ENCODE results near the gene ATP5F1D. TPM values are rescaled to one million over a fixed set of nuclear protein-coding genes. Genes with fewer than 3 reads are reported as not detected.
A peak's percentile ranks its signal among the peaks of the same experiment; 100 is the strongest.

ATP5F1D gene
- total and polyA plus RNA-seq, 2 of the 13 experiments (the other 11 are each of a cell fraction or from before 2014, with no cell fraction given) = 39.4 to 78.7 TPM

DNA sequence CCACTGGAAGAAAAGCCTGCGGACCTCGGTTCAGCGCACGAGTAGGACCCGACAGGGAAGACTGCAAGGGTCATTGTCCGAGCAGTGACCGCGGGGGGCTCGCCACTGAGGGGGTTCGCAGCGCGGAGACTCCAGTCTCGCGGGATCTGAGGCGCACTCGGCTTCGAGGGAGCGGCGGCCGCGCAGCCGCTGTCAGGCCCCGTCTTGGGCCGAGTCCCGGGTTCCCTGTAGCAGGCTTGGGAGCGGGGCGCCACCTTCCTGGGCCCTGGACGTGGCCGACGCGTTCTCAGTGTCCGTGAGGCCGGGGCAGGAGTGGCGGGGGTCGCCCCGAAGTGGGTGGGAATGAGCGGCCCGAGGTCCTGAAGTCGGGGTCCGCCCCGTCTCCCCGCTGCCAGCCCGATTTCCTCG is 33.3 kb downstream of the ATP5F1D start (continued):
- TF ChIP-seq ZBTB38 (CRISPR knock-in tag; IDR thresholded peaks at IDR 0.05) = peak; percentile 85
- no peak for TF ChIP-seq U2AF1 (optimal IDR thresholded peaks at IDR 0.05; ENCODE audit: low read depth, low read length)
- TF ChIP-seq, protein P1, sequence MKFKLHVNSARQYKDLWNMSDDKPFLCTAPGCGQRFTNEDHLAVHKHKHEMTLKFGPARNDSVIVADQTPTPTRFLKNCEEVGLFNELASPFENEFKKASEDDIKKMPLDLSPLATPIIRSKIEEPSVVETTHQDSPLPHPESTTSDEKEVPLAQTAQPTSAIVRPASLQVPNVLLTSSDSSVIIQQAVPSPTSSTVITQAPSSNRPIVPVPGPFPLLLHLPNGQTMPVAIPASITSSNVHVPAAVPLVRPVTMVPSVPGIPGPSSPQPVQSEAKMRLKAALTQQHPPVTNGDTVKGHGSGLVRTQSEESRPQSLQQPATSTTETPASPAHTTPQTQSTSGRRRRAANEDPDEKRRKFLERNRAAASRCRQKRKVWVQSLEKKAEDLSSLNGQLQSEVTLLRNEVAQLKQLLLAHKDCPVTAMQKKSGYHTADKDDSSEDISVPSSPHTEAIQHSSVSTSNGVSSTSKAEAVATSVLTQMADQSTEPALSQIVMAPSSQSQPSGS (CRISPR knock-in tag; IDR thresholded peaks at IDR 0.05) = 0 out of 2 replicates have a peak, but pooled peaks have one; percentile 4
- TF ChIP-seq DR1 (CRISPR knock-in tag; IDR thresholded peaks at IDR 0.05) = peak; percentile 6; the same call in 1 of the 2 replicates
- 0 out of 2 replicates have a peak, but pooled peaks have one; percentile 7 for TF ChIP-seq ARNTL (CRISPR knock-in tag; IDR thresholded peaks at IDR 0.05)
- TF ChIP-seq, protein P2, sequence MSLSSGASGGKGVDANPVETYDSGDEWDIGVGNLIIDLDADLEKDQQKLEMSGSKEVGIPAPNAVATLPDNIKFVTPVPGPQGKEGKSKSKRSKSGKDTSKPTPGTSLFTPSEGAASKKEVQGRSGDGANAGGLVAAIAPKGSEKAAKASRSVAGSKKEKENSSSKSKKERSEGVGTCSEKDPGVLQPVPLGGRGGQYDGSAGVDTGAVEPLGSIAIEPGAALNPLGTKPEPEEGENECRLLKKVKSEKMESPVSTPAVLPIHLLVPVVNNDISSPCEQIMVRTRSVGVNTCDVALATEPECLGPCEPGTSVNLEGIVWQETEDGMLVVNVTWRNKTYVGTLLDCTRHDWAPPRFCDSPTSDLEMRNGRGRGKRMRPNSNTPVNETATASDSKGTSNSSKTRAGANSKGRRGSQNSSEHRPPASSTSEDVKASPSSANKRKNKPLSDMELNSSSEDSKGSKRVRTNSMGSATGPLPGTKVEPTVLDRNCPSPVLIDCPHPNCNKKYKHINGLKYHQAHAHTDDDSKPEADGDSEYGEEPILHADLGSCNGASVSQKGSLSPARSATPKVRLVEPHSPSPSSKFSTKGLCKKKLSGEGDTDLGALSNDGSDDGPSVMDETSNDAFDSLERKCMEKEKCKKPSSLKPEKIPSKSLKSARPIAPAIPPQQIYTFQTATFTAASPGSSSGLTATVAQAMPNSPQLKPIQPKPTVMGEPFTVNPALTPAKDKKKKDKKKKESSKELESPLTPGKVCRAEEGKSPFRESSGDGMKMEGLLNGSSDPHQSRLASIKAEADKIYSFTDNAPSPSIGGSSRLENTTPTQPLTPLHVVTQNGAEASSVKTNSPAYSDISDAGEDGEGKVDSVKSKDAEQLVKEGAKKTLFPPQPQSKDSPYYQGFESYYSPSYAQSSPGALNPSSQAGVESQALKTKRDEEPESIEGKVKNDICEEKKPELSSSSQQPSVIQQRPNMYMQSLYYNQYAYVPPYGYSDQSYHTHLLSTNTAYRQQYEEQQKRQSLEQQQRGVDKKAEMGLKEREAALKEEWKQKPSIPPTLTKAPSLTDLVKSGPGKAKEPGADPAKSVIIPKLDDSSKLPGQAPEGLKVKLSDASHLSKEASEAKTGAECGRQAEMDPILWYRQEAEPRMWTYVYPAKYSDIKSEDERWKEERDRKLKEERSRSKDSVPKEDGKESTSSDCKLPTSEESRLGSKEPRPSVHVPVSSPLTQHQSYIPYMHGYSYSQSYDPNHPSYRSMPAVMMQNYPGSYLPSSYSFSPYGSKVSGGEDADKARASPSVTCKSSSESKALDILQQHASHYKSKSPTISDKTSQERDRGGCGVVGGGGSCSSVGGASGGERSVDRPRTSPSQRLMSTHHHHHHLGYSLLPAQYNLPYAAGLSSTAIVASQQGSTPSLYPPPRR (CRISPR knock-in tag; IDR thresholded peaks at IDR 0.05; ENCODE audit: borderline replicate concordance) = 0 out of 2 replicates have a peak, but pooled peaks have one; percentile 31
- TF ChIP-seq, protein P3, sequence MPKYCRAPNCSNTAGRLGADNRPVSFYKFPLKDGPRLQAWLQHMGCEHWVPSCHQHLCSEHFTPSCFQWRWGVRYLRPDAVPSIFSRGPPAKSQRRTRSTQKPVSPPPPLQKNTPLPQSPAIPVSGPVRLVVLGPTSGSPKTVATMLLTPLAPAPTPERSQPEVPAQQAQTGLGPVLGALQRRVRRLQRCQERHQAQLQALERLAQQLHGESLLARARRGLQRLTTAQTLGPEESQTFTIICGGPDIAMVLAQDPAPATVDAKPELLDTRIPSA (CRISPR knock-in tag; IDR thresholded peaks at IDR 0.05; ENCODE audit: borderline replicate concordance) = 0 out of 2 replicates have a peak, but pooled peaks have one; percentile 82
- TF ChIP-seq ZNF674 (CRISPR knock-in tag; IDR thresholded peaks at IDR 0.05; ENCODE audit: low read depth) = no peak
- TF ChIP-seq MTA1 (CRISPR knock-in tag; IDR thresholded peaks at IDR 0.05; ENCODE audit: borderline replicate concordance) = no peak
- TF ChIP-seq, protein P4, sequence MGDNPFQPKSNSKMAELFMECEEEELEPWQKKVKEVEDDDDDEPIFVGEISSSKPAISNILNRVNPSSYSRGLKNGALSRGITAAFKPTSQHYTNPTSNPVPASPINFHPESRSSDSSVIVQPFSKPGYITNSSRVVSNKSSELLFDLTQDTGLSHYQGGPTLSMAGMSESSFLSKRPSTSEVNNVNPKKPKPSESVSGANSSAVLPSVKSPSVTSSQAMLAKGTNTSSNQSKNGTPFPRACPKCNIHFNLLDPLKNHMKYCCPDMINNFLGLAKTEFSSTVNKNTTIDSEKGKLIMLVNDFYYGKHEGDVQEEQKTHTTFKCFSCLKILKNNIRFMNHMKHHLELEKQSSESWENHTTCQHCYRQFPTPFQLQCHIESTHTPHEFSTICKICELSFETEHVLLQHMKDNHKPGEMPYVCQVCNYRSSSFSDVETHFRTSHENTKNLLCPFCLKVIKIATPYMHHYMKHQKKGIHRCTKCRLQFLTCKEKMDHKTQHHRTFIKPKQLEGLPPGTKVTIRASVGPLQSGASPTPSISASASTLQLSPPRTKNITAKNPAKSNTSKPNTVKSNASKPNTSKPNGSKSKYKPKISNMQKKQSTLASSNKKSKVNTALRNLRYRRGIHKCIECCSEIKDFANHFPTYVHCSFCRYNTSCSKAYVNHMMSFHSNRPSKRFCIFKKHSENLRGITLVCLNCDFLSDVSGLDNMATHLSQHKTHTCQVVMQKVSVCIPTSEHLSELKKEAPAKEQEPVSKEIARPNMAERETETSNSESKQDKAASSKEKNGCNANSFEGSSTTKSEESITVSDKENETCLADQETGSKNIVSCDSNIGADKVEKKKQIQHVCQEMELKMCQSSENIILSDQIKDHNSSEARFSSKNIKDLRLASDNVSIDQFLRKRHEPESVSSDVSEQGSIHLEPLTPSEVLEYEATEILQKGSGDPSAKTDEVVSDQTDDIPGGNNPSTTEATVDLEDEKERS (CRISPR knock-in tag; IDR thresholded peaks at IDR 0.05) = 0 out of 2 replicates have a peak, but pooled peaks have one; percentile 57
- TF ChIP-seq, protein P5, sequence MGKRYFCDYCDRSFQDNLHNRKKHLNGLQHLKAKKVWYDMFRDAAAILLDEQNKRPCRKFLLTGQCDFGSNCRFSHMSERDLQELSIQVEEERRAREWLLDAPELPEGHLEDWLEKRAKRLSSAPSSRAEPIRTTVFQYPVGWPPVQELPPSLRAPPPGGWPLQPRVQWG (CRISPR knock-in tag; IDR thresholded peaks at IDR 0.05; ENCODE audit: borderline replicate concordance, low read depth) = no peak
- TF ChIP-seq SIN3A (IDR thresholded peaks at IDR 0.05; ENCODE audit: borderline replicate concordance, low read depth, low read length) = 0 out of 2 replicates have a peak, but pooled peaks have one; percentile 22
- peak; percentile 42; the same call in 1 of the 2 replicates for TF ChIP-seq NR2F2 (IDR thresholded peaks at IDR 0.05; ENCODE audit: borderline replicate concordance, low read depth)
- no peak for TF ChIP-seq DMAP1 (CRISPR knock-in tag; IDR thresholded peaks at IDR 0.05)
- 0 out of 2 replicates have a peak, but pooled peaks have one; percentile 23 for TF ChIP-seq DNMT1 (CRISPR knock-in tag; IDR thresholded peaks at IDR 0.05)
- TF ChIP-seq ZNF644 (CRISPR knock-in tag; IDR thresholded peaks at IDR 0.05; ENCODE audit: low read depth) = no peak

Measured in HepG2 (cell line).